IMR-90 (cell line): ENCODE measurements around the gene EBF4.

Source experiments
- CTCF ChIP-seq: conservative IDR thresholded peaks from 2 replicates; pipeline ENCODE4 v1.5.1; 2012; ENCODE audit warnings: mild to moderate bottlenecking, low read depth, low read length, improper control_type of control experiment
- MAZ ChIP-seq: IDR thresholded peaks from 2 replicates; pipeline ENCODE4 v1.6.1; 2012; ENCODE audit warnings: low read depth, mild to moderate bottlenecking, low read length, improper control_type of control experiment, moderate library complexity, borderline replicate concordance
- POLR2A ChIP-seq: IDR thresholded peaks from 2 replicates; pipeline ENCODE4 v1.6.1; 2012; ENCODE audit warnings: mild to moderate bottlenecking, low read depth, low read length
- TF ChIP-seq, protein P1 (sequence below): fragments of 150-350 bp; IDR thresholded peaks from 2 replicates; pipeline ENCODE4 v1.6.1; 2017; ENCODE audit warnings: mild to moderate bottlenecking, antibody characterized with exemption, low read length, low read depth

GRCh38 chr20:2655331-2656116, 37.1 kb upstream of the EBF4 start:
- no peak for TF ChIP-seq CTCF
- TF ChIP-seq, protein P1, sequence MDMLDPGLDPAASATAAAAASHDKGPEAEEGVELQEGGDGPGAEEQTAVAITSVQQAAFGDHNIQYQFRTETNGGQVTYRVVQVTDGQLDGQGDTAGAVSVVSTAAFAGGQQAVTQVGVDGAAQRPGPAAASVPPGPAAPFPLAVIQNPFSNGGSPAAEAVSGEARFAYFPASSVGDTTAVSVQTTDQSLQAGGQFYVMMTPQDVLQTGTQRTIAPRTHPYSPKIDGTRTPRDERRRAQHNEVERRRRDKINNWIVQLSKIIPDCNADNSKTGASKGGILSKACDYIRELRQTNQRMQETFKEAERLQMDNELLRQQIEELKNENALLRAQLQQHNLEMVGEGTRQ, result no peak
- no peak for TF ChIP-seq MAZ
- TF ChIP-seq POLR2A, result no peak
